ENCODE data around the gene GLDC.
"Not testable (repeated sequence)": the region's sequence is repeated elsewhere in the genome, so short reads cannot be mapped to it uniquely, and the experiment has no call there.

The GLDC gene

GRCh38 chr9:6660512-6660911 lies 15.0 kb upstream of the GLDC start:
- DNase-seq: no peak

GRCh38 chr9:6658628-6659353 lies 13.3 kb upstream of the GLDC start:
- no peak for DNase-seq

GRCh38 chr9:6656614-6657300 lies 11.2 kb upstream of the GLDC start:
- no peak for DNase-seq

GRCh38 chr9:6655036-6655435 lies 9.5 kb upstream of the GLDC start:
- no peak for DNase-seq

DNA sequence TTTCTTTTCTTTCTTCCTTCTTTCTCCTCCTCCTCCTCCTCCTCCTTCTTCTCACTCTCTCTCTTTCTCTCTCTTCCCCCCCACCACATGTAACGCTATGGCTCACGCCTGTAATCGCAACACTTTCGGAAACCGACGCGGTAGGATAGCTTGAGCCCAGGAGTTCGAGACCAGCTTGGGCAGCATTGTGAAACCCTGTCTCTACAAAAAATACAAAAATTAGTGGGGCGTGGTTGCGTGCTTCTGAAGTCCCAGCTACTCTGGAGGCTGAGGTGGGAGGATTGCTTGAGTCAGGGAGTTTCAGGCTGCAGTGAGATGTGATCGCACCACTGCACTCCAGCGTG lies 736 bp upstream of the GLDC start:
- peak; percentile 10 for DNase-seq

DNA sequence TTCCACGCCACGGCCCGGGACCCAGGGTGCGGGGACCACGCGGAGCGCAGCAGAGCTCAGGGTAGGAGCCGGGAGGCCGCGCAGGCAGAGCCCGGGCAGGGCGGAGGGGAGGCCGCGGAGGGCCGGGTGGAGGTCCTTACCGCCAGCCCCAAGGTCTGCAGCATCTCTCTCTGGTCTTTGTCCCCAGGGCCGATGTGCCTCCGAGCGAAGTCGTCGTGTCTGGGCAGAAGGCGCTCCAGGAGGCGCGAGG lies 499 bp downstream of the GLDC start:
- DNase-seq: peak in 1 of 2 donors; percentile 5

GRCh38 chr9:6644346-6645104 lies 1.0 kb downstream of the GLDC start:
- DNase-seq: peak in 1 of 2 donors; percentile 3

DNA sequence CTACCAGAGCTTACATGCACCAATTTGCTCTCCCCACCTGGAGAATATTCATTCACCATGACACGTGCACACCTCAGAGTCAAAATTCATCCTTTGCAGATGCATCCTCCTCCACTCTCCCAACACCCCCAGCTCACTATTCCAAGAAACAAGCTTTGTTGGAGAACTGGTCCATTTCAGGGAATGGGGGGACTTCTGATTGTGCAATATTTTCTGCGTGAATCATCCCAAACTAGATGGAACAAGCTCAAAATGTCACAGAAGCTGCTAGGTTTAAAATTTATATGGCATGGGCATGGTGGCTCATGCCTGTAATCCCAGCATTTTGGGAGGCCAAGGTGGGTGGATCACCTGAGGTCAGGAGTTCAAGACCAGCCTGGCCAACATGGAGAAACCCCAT lies 3.6 kb downstream of the GLDC start:
- no peak for DNase-seq

GRCh38 chr9:6641561-6641960 lies 4.0 kb downstream of the GLDC start:
- no peak for DNase-seq

- DNase-seq: no peak
These were observed 4.5 kb downstream of the GLDC start for GRCh38 chr9:6641056-6641455.

DNA sequence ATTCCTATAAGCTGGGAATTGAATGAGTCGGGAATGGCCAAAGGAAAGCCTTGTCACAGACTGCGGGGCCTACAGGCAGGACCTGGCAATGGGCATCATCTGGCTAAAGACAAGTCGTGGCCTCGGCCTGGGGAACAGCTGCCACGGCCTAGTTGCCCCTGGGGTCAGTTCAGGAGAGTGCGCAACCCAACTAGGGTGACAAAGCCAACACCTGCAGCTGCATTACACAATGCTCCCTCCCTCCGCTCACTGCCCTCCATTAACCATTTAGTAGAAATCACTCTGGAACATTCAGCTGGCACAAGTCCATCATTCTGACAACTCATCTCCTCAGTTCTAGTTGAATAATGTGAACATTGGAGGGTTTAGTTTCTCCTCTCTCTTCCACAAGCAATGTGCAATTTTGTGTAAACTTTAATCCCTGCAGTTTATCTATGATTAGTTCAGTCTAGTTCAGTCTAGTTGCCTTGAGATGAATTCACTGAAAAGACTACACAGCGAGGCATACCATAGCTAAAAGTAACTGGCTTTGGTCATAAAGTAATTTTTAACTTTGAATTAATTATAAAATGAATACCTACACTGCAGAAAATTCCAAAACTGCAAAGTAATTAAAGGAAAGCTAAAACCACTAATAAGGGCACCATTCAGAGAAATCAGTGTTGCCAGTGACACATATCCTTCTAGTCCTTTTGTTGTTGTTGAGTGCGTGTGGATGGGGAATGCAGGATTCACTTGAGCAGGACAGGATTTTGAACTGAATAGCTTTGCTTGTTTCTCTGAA lies 5.1 kb downstream of the GLDC start:
- DNase-seq: no peak

DNA sequence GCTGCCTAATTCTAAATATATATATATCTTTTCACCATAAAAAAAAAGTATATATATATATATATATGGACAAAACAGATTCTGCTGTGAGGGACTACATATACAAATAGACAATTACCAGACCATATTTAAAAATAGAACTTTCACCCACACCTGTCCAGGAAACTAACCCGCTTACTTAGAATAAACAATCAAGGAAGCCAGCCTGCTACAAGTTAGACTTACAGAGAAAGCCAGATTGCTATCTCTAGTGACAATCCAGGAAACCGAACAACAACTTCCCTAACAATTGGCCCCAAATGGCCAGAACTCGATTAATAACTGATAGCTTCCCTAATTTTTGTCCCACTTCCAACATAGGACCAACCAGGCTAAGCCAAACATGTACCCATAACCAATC lies 5.9 kb downstream of the GLDC start:
- no peak for DNase-seq

GRCh38 chr9:6634444-6634843 lies 11.1 kb downstream of the GLDC start:
- no peak for DNase-seq

DNA sequence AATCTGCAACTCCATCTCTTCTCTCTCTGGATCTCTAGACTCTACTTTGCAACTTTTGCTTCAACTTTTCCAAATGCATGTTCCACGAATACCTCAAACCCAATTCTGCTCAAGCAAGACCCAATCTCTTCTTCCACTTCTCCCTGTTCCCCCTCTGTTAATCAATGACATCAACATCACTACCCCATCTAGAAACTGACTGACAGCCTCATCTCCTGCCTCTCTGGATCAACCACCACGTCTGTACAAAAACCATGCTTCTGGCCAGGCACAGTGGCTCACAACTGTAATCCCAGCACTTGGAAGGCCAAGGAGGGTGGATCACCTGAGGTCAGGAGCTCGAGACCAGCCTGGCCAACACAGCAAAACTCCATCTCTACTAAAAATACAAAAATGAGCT lies 12.2 kb downstream of the GLDC start:
- no peak for DNase-seq

GRCh38 chr9:6632516-6633183 lies 12.9 kb downstream of the GLDC start:
- DNase-seq: no peak

- no peak for DNase-seq
These were observed 14.4 kb downstream of the GLDC start for GRCh38 chr9:6631207-6631512.

DNA sequence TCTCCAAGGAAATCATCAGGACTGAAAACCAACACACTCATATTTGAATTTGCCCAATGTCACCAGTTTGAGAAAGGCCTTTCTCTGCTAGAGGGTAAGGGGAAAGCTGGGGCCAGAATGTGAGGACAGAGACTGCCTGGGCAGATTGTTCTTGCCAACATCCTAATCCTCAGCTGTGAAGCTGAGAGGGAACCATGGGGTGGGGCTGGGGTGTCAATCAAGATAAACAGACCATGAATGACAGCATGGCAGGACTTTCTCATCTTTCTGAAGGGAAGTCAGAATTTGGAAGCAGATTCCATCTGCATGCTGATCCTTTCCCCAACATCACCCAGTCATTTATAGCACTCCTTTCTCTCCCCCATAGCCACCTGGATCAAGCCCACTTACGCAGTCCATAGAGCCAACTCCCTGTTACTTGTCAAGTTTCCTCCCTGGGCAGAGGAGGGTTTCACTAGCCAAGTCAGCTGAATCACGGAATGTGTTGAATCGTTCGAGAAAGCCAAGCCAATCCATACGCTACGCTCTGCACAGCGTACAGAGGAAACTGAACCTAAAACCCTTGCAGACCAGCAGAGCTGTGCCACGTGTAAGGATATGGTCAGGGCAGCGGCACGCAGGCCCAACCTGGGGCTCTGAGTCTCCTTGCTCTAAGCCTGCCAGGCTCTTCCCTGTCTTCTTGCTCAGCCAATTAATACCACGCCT lies 14.9 kb downstream of the GLDC start:
- DNase-seq: no peak

GRCh38 chr9:6628704-6629103 lies 16.8 kb downstream of the GLDC start:
- no peak for DNase-seq

DNA sequence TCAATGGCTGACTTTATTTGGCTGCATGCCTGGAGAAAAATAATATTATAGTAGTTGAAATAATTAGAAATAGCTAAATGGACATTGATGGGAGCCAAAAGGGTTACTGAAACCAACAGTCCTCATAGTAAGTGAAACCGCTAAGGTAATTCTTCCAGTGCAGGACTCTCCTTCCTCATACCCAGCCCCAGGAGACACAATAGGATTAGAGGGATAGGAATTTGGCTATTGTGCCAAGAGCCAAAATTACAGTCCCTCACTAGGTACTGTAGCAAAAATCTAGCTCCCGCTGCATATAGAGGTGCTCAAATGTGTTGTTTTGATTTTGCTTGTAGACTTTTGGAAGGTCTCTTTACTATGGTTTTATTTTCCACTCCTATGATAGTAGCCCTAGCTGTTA lies 20.2 kb downstream of the GLDC start:
- no peak for DNase-seq

DNA sequence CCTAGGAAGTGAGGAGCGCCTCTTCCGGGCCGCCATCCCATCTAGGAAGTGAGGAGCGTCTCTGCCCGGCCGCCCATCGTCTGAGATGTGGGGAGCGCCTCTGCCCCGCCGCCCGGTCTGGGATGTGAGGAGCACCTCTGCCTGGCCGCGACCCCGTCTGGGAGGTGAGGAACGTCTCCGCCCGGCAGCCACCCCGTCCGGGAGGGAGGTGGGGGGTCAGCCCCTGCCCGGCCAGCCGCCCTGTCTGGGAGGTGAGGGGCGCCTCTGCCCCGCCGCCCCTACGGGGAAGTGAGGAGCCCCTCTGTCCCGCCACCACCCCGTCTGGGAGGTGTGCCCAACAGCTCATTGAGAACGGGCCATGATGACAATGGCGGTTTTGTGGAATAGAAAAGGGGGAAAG lies 22.7 kb downstream of the GLDC start:
- DNase-seq: not testable (repeated sequence)

GRCh38 chr9:6620796-6621195 lies 24.7 kb downstream of the GLDC start:
- no peak for DNase-seq

- no peak for DNase-seq
These were observed 25.2 kb downstream of the GLDC start for GRCh38 chr9:6620353-6620752.

GRCh38 chr9:6619909-6620308 lies 25.6 kb downstream of the GLDC start:
- DNase-seq: no peak
